Measurements from ENCODE around the gene C8B. TPM values are rescaled to one million over a fixed set of nuclear protein-coding genes. Genes with fewer than 3 reads are reported as not detected.

C8B gene
- total RNA-seq, 1 donor from 2014 or later = 0.26 TPM

GRCh38 chr1:56898879-56899278, 66.9 kb downstream of the C8B start:
- TF ChIP-seq, protein P1, sequence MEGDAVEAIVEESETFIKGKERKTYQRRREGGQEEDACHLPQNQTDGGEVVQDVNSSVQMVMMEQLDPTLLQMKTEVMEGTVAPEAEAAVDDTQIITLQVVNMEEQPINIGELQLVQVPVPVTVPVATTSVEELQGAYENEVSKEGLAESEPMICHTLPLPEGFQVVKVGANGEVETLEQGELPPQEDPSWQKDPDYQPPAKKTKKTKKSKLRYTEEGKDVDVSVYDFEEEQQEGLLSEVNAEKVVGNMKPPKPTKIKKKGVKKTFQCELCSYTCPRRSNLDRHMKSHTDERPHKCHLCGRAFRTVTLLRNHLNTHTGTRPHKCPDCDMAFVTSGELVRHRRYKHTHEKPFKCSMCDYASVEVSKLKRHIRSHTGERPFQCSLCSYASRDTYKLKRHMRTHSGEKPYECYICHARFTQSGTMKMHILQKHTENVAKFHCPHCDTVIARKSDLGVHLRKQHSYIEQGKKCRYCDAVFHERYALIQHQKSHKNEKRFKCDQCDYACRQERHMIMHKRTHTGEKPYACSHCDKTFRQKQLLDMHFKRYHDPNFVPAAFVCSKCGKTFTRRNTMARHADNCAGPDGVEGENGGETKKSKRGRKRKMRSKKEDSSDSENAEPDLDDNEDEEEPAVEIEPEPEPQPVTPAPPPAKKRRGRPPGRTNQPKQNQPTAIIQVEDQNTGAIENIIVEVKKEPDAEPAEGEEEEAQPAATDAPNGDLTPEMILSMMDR (IDR thresholded peaks at IDR 0.05; ENCODE audit: unreplicated experiment) = no peak
- H3K27ac Mint-ChIP-seq = no peak overlapping the region
- H3K36me3 Mint-ChIP-seq (ENCODE audit: insufficient read depth) = no peaks in the 10 kb centered on the region
- peaks cover 3% of the 10 kb centered on the region for H3K27me3 Mint-ChIP-seq
- H3K4me3 Mint-ChIP-seq (ENCODE audit: low read depth) = no peak overlapping the region
- H3K9me3 Mint-ChIP-seq (ENCODE audit: low read depth) = no peaks in the 10 kb centered on the region
- no peak for DNase-seq (ENCODE audit: low spot score, unreplicated experiment)
- peaks cover 11% of the 10 kb centered on the region for H3K4me1 Mint-ChIP-seq (ENCODE audit: low read depth)

DNA sequence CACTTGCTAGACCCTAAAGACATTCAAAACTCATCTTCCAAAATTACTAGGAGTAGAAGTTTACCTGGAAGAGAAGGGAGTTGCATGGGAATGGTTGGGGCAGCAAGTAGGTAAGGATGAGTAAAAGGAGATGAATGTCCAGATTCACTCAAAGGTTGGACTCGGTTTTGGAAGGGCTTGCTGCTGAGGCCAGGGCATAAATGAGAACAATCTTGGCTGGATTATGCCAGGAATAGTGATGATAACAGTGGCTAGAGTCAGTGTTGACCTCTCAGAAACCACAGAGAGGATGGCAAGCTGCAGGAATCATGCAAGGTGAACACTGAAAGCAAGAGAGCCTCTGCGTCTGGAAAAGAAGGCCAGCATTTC, 67.8 kb downstream of the C8B start:
- TF ChIP-seq, protein P1 (IDR thresholded peaks at IDR 0.05; ENCODE audit: unreplicated experiment) = no peak
- H3K4me3 Mint-ChIP-seq (ENCODE audit: low read depth) = no peak overlapping the region
- peaks cover 3% of the 10 kb centered on the region for H3K27me3 Mint-ChIP-seq
- no peak overlapping the region for H3K27ac Mint-ChIP-seq
- no peak for DNase-seq (ENCODE audit: low spot score, unreplicated experiment)
- no peaks in the 10 kb centered on the region for H3K36me3 Mint-ChIP-seq (ENCODE audit: insufficient read depth)
- H3K9me3 Mint-ChIP-seq (ENCODE audit: low read depth) = no peaks in the 10 kb centered on the region
- H3K4me1 Mint-ChIP-seq (ENCODE audit: low read depth) = peaks cover 11% of the 10 kb centered on the region

- H3K27ac Mint-ChIP-seq = no peak overlapping the region
- TF ChIP-seq, protein P1 (IDR thresholded peaks at IDR 0.05; ENCODE audit: unreplicated experiment) = no peak
- no peak overlapping the region for H3K4me3 Mint-ChIP-seq (ENCODE audit: low read depth)
- H3K9me3 Mint-ChIP-seq (ENCODE audit: low read depth) = no peaks in the 10 kb centered on the region
- DNase-seq (ENCODE audit: low spot score, unreplicated experiment) = no peak
- H3K4me1 Mint-ChIP-seq (ENCODE audit: low read depth) = peaks cover 11% of the 10 kb centered on the region
- H3K36me3 Mint-ChIP-seq (ENCODE audit: insufficient read depth) = no peaks in the 10 kb centered on the region
- peaks cover 3% of the 10 kb centered on the region for H3K27me3 Mint-ChIP-seq
Measured at GRCh38 chr1:56897150-56898004, 68.4 kb downstream of the C8B start.

DNA sequence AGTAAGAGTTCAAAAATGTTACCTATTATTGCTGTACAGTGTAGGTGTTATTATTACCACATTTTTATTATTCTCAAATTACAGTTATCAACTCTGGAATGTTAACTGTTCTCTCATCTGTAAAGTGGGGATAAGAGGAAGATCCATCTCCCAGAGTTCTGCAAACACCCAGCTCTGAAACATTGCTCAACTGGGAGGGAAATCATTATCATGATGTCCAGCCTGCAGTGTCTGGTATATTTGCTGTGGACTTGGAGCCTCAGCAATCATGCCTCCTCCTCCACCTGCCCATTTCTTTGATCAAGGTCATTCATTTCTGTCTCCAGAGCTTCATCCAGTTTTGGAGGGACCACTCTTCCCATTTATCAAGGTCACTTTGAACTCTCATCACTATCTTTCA, 71.8 kb downstream of the C8B start:
- Mint-ChIP-seq H3K27ac (no peak overlapping the region), H3K9me3 (ENCODE audit: low read depth) (no peaks in the 10 kb centered on the region), H3K4me1 (ENCODE audit: low read depth) (peaks cover 5% of the 10 kb centered on the region), H3K36me3 (ENCODE audit: insufficient read depth) (no peaks in the 10 kb centered on the region), H3K4me3 (ENCODE audit: low read depth) (no peak overlapping the region), H3K27me3 (no peaks in the 10 kb centered on the region)
- no peak for DNase-seq (ENCODE audit: low spot score, unreplicated experiment)
- TF ChIP-seq, protein P1 (IDR thresholded peaks at IDR 0.05; ENCODE audit: unreplicated experiment) = no peak

- peaks cover 3% of the 10 kb centered on the region for H3K27me3 Mint-ChIP-seq
- H3K4me1 Mint-ChIP-seq (ENCODE audit: low read depth) = no peaks in the 10 kb centered on the region
- no peaks in the 10 kb centered on the region for H3K9me3 Mint-ChIP-seq (ENCODE audit: low read depth)
- H3K36me3 Mint-ChIP-seq (ENCODE audit: insufficient read depth) = no peaks in the 10 kb centered on the region
- TF ChIP-seq, protein P1 (IDR thresholded peaks at IDR 0.05; ENCODE audit: unreplicated experiment) = no peak
- H3K27ac Mint-ChIP-seq = no peak overlapping the region
- no peak for DNase-seq (ENCODE audit: low spot score, unreplicated experiment)
- no peak overlapping the region for H3K4me3 Mint-ChIP-seq (ENCODE audit: low read depth)
Measured at GRCh38 chr1:56890229-56890628, 75.6 kb downstream of the C8B start.
